Immature natural killer cell (primary cell): ENCODE data around the gene VAMP8. TPM values are rescaled to one million over a fixed set of nuclear protein-coding genes. Genes with fewer than 3 reads are reported as not detected.
"Not testable (repeated sequence)": the region's sequence is repeated elsewhere in the genome, so short reads cannot be mapped to it uniquely, and the experiment has no call there.

Source experiments
- DNase-seq, 3 donors: peaks; one replicate each; pipeline ENCODE4 v3.0.0; 2022; ENCODE audit warnings: mixed read lengths in 1 of 3
- H3K27ac Mint-ChIP-seq, 6 donors: one replicate each; pipeline ENCODE4 v1.8.0; 2020; ENCODE audit warnings: mixed read lengths in 6 of 6, mild to moderate bottlenecking in 5 of 6, inconsistent platforms in 4 of 6, moderate library complexity in 3 of 6
- H3K27me3 Mint-ChIP-seq, 3 donors: one replicate each; pipeline ENCODE4 v1.8.0; 2020 to 2021; ENCODE audit warnings: low read depth in 3 of 3, mild to moderate bottlenecking in 3 of 3, mixed read lengths in 3 of 3, moderate library complexity in 3 of 3, inconsistent platforms in 1 of 3
- H3K36me3 Mint-ChIP-seq, 3 donors: one replicate each; pipeline ENCODE4 v1.8.0; 2020; ENCODE audit warnings: mixed read lengths in 3 of 3, inconsistent platforms in 2 of 3, mild to moderate bottlenecking in 2 of 3
- H3K4me1 Mint-ChIP-seq, 2 donors: one replicate each; pipeline ENCODE4 v1.8.0; 2020; ENCODE audit warnings: inconsistent platforms in 2 of 2, mild to moderate bottlenecking in 2 of 2, mixed read lengths in 2 of 2, moderate library complexity in 1 of 2
- H3K4me3 Mint-ChIP-seq, 5 donors: one replicate each; pipeline ENCODE4 v1.8.0; 2020; ENCODE audit warnings: mild to moderate bottlenecking in 5 of 5, mixed read lengths in 5 of 5, inconsistent platforms in 3 of 5, moderate library complexity in 3 of 5
- H3K9me3 Mint-ChIP-seq, 6 donors: one replicate each; pipeline ENCODE4 v1.8.0; 2020; ENCODE audit warnings: mild to moderate bottlenecking in 6 of 6, mixed read lengths in 6 of 6, inconsistent platforms in 4 of 6, moderate library complexity in 3 of 6
- polyA plus RNA-seq, 3 donors: library from polyadenylated mRNA; unstranded; fragments of 300-500 nt; fragmentation: Illumina TruSeq; gene quantifications; one replicate each; pipeline ENCODE4 v1.2.3, GENCODE V29; 2021

The VAMP8 gene
- polyA plus RNA-seq, 3 donors from 2014 or later = 457 to 687 (median 617) TPM

- H3K9me3 Mint-ChIP-seq = no peaks in the 10 kb centered on the region
- DNase-seq = no peak
- H3K36me3 Mint-ChIP-seq = no peaks in the 10 kb centered on the region
- H3K27me3 Mint-ChIP-seq = peaks cover 0 to 13% (median 9%) of the 10 kb centered on the region in 3 donors
- H3K4me3 Mint-ChIP-seq = peak overlapping the region in 2 of 5 donors; percentile 80 to 85
- H3K4me1 Mint-ChIP-seq = peaks cover 44 to 48% of the 10 kb centered on the region in 2 donors
- H3K27ac Mint-ChIP-seq = peak overlapping the region in 1 of 6 donors; percentile 64
Measured at GRCh38 chr2:85600235-85600575, 22.8 kb downstream of the VAMP8 start.

GRCh38 chr2:85600951-85601770, 23.8 kb downstream of the VAMP8 start:
- peaks cover 34 to 48% of the 10 kb centered on the region in 2 donors for H3K4me1 Mint-ChIP-seq
- H3K27ac Mint-ChIP-seq = peak overlapping the region; percentile 31 to 87 (median 64)
- DNase-seq = no peak

DNA sequence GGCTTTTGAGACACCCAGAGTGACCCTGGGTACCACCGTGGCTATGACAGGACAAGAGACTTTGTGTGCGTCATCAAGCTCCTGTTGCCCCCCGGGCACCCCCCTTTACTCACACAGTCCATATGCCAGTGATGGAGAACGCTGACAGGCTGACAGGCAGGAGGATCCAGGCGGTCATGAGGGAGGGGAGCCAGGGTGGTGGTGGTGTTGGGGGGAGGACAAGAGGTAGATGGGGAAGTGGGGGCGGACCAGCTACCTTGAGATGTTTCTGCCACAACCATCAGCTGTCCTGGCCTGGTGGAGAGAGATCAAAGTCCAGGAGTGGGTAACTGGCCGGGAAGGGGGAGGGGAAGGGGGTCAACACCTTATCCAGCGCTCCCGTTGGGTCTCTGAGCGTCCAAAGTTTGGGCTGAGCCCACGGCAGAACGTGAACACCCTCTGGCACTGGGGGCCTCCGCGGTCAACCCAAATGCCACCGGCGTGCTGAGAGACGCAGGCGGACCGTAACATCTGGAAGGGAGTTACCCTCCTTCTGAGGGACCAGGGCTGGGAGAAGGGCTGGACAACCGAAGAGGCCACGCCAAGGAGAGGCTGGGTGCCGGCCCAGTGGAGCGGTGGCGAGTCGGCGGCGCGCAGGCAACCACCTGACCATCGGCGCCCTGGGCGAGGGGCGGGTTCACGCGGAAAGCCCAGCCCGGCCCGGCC, 24.5 kb downstream of the VAMP8 start:
- H3K9me3 Mint-ChIP-seq = no peaks in the 10 kb centered on the region
- peaks cover 0 to 6% (median 5%) of the 10 kb centered on the region in 3 donors for H3K27me3 Mint-ChIP-seq
- H3K27ac Mint-ChIP-seq = peak overlapping the region; percentile 34 to 87 (median 76)
- DNase-seq = no peak
- H3K36me3 Mint-ChIP-seq = no peaks in the 10 kb centered on the region
- peaks cover 26 to 40% of the 10 kb centered on the region in 2 donors for H3K4me1 Mint-ChIP-seq
- peak overlapping the region; percentile 80 to 87 (median 85) for H3K4me3 Mint-ChIP-seq

More at GRCh38 chr2:85600951-85601770, 23.8 kb downstream of the VAMP8 start:
- Mint-ChIP-seq H3K36me3 (no peaks in the 10 kb centered on the region), H3K9me3 (no peaks in the 10 kb centered on the region), H3K4me3 (peak overlapping the region; percentile 80 to 87 (median 85)), H3K27me3 (peaks cover 0 to 6% (median 5%) of the 10 kb centered on the region in 3 donors)

DNA sequence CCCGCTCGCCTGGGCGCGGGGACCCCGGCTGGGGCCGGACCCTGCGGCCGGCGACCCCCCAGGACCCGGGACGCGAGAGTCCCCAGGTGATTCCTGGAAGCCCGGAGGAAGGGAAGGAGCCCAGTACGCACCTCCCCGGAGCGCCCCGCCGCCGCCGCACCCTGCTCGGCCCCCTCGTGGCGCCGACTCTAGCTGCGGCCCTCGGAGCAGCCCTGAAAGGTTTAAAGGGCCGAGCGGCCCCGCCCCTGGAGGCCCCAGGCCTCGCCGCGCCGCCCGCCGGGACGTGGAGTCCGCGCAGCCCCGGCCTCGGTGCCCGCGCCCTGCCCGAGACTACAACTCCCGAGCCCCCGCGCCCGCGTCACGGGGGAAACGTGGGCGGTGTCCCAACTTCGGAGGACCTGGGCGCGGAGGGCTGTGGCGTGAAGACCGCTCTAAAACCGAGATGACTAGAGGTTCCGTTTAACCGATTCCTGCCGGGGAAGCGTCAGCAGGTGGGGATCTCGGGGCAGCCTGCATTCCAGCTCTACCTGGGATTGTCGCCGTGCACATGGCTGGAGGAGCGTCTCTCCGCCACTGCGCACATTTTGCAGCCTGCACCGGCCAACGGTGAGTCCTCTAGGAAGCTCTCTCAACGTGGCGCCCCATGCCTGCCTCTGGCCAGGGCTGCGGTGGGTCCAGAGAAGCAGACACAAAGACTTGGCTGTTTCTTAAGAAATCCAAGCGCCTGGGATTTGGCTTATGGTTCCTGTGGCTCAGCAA, 25.3 kb downstream of the VAMP8 start, which contains the start of gene TMEM150A:
Gene TMEM150A (minus strand): TSS at position 223 of the 759 bp plus-strand sequence. CDS start 750 bp downstream, outside the sequence.
- Mint-ChIP-seq H3K9me3 (no peaks in the 10 kb centered on the region), H3K27ac (peak within 1 kb of the TSS; percentile 74 to 90 (median 82)), H3K36me3 (peaks cover 0 to 2% (median 0%) of the 10 kb centered on the region in 3 donors), H3K27me3 (peaks cover 0 to 8% (median 5%) of the 10 kb centered on the region in 3 donors), H3K4me3 (peak within 1 kb of the TSS; percentile 87 to 94 (median 90)), H3K4me1 (peaks cover 24 to 39% of the 10 kb centered on the region in 2 donors)
- peak; percentile 86 to 89 (median 86) for DNase-seq

DNA sequence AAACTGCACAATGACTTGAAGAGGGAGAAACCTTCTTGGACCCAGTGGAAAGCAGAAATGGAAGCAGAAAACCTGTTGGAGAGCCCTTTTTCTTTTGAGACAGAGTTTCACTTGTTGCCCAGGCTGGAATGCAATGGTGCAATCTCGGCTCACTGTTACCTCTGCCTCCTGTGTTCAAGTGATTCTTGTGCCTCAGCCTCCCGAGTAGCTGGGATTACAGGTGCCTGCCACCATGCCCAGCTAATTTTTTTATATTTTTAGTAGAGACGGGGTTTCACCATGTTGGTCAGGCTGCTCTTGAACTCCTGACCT, 26.7 kb downstream of the VAMP8 start:
- Mint-ChIP-seq H3K27ac (peak overlapping the region in 3 of 6 donors; percentile 39 to 79 (median 50)), H3K36me3 (peaks cover 0 to 15% (median 0%) of the 10 kb centered on the region in 3 donors), H3K4me3 (peak overlapping the region in 2 of 5 donors; percentile 41 to 89), H3K4me1 (peaks cover 28 to 51% of the 10 kb centered on the region in 2 donors)
- DNase-seq, H3K9me3 Mint-ChIP-seq, H3K27me3 Mint-ChIP-seq: not testable (repeated sequence)

GRCh38 chr2:85604568-85605339, 27.4 kb downstream of the VAMP8 start:
- Mint-ChIP-seq H3K4me3 (peak overlapping the region in 2 of 5 donors; percentile 1 to 9), H3K27me3 (peaks cover 0 to 8% (median 5%) of the 10 kb centered on the region in 3 donors), H3K9me3 (no peaks in the 10 kb centered on the region), H3K4me1 (peaks cover 32 to 56% of the 10 kb centered on the region in 2 donors), H3K36me3 (peaks cover 0 to 16% (median 0%) of the 10 kb centered on the region in 3 donors), H3K27ac (peak overlapping the region in 1 of 6 donors; percentile 14)
- no peak for DNase-seq

- Mint-ChIP-seq H3K4me3 (no peak overlapping the region), H3K27ac (peak overlapping the region in 2 of 6 donors; percentile 49 to 55), H3K36me3 (peaks cover 0 to 16% (median 0%) of the 10 kb centered on the region in 3 donors), H3K27me3 (peaks cover 0 to 8% (median 5%) of the 10 kb centered on the region in 3 donors), H3K9me3 (no peaks in the 10 kb centered on the region), H3K4me1 (peaks cover 37 to 63% of the 10 kb centered on the region in 2 donors)
- DNase-seq = no peak
Measured at GRCh38 chr2:85605406-85606115, 28.2 kb downstream of the VAMP8 start.

GRCh38 chr2:85606116-85606455, 28.7 kb downstream of the VAMP8 start:
- H3K27ac Mint-ChIP-seq = peak overlapping the region in 1 of 6 donors; percentile 55
- H3K27me3 Mint-ChIP-seq = peaks cover 0 to 8% (median 5%) of the 10 kb centered on the region in 3 donors
- DNase-seq = no peak
- peaks cover 0 to 16% (median 0%) of the 10 kb centered on the region in 3 donors for H3K36me3 Mint-ChIP-seq
- H3K4me3 Mint-ChIP-seq = no peak overlapping the region
- H3K9me3 Mint-ChIP-seq = no peaks in the 10 kb centered on the region
- H3K4me1 Mint-ChIP-seq = peaks cover 39 to 65% of the 10 kb centered on the region in 2 donors

- Mint-ChIP-seq H3K4me1 (peaks cover 40 to 73% of the 10 kb centered on the region in 2 donors), H3K36me3 (peaks cover 0 to 16% (median 0%) of the 10 kb centered on the region in 3 donors), H3K27ac (peak overlapping the region in 3 of 6 donors; percentile 13 to 73 (median 22))
Measured at GRCh38 chr2:85607268-85608215, 30.2 kb downstream of the VAMP8 start.

DNA sequence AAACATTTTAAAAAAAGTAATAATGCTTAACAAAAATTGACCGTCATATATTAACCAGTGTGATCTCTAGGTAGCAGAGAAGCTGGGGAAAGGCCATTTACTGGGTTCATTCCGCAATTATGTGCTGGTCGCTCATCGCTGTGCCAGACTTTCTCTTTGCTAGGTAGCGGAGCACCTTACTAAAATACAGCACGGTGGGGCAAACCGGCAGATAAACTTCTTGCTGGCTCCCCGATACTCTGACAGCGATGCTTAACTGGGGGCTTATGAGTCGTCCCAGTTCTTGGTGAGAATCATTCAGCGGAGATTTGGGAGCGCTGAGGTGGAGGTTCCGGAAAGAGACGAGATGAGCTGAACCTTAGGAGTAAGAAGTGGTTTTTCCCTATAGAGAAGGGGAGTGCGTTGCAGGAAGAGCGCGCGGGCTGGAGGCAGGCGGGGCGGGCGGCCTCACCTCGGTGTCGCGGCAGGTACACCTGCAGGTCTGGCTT, 33.9 kb downstream of the VAMP8 start:
- Mint-ChIP-seq H3K27me3 (peaks cover 6 to 14% (median 10%) of the 10 kb centered on the region in 3 donors), H3K36me3 (peaks cover 0 to 16% (median 0%) of the 10 kb centered on the region in 3 donors), H3K4me3 (peak overlapping the region; percentile 94 to 99 (median 98)), H3K4me1 (peaks cover 36 to 47% of the 10 kb centered on the region in 2 donors), H3K27ac (peak overlapping the region; percentile 85 to 97 (median 92)), H3K9me3 (no peaks in the 10 kb centered on the region)
- DNase-seq = no peak

More at GRCh38 chr2:85607268-85608215, 30.2 kb downstream of the VAMP8 start:
- H3K4me3 Mint-ChIP-seq = no peak overlapping the region
- peaks cover 4 to 11% (median 5%) of the 10 kb centered on the region in 3 donors for H3K27me3 Mint-ChIP-seq
- no peak for DNase-seq
- no peaks in the 10 kb centered on the region for H3K9me3 Mint-ChIP-seq
